GM23338 (cell line): ENCODE data around the gene RNF207. TPM values are rescaled to one million over a fixed set of nuclear protein-coding genes. Genes with fewer than 3 reads are reported as not detected.
"Not testable (repeated sequence)": the region's sequence is repeated elsewhere in the genome, so short reads cannot be mapped to it uniquely, and the experiment has no call there.

ENCODE experiments used
- ATAC-seq: fragments of 200-7000 bp; cut with Tn5 transposase; 3 replicates; pipeline ENCODE4 v1.9.1; 2020
- DNase-seq: peaks from one replicate; pipeline ENCODE4 v3.0.0-alpha.2; 2015; ENCODE audit warnings: low spot score
- H2AFZ ChIP-seq: fragments of 200-600 bp; sonication (generic); 2 replicates; pipeline ENCODE4 v1.8.0; 2016; ENCODE audit warnings: antibody characterized with exemption, mild to moderate bottlenecking, moderate library complexity
- H3F3A ChIP-seq: fragments of 200-600 bp; sonication (generic); replicated peaks from 2 replicates; pipeline ENCODE4 v1.8.0; 2017; ENCODE audit warnings: antibody characterized with exemption, mixed run types, low read depth
- H3K27ac ChIP-seq: fragments of 200-600 bp; sonication (generic); 2 replicates; pipeline ENCODE4 v1.6.1; 2016; ENCODE audit warnings: low read depth
- H3K27me3 ChIP-seq: fragments of 200-600 bp; sonication (generic); 2 replicates; pipeline ENCODE4 v1.8.0; 2016; ENCODE audit warnings: mild to moderate bottlenecking, mixed run types, moderate library complexity; ENCODE audit not compliant: insufficient read depth
- H3K36me3 ChIP-seq: fragments of 200-600 bp; sonication (generic); 2 replicates; pipeline ENCODE4 v1.8.0; 2016; ENCODE audit warnings: mild to moderate bottlenecking; ENCODE audit not compliant: insufficient read depth
- H3K4me1 ChIP-seq: fragments of 200-600 bp; sonication (generic); 2 replicates; pipeline ENCODE4 v1.8.0; 2016; ENCODE audit warnings: mild to moderate bottlenecking, moderate library complexity; ENCODE audit not compliant: insufficient read depth
- H3K4me2 ChIP-seq: fragments of 200-600 bp; sonication (generic); 2 replicates; pipeline ENCODE4 v1.7.1; 2017; ENCODE audit warnings: mixed run types
- H3K4me3 ChIP-seq: fragments of 200-600 bp; sonication (generic); 2 replicates; pipeline ENCODE4 v1.6.1; 2016; ENCODE audit warnings: mixed run types
- H3K79me2 ChIP-seq: fragments of 200-600 bp; sonication (generic); replicated peaks from 2 replicates; pipeline ENCODE4 v1.8.0; 2017; ENCODE audit warnings: mild to moderate bottlenecking; ENCODE audit not compliant: insufficient read depth
- H3K9me2 ChIP-seq: fragments of 200-600 bp; sonication (generic); 2 replicates; pipeline ENCODE4 v1.8.0; 2017; ENCODE audit not compliant: insufficient read depth
- H4K20me1 ChIP-seq: fragments of 200-600 bp; sonication (generic); replicated peaks from 2 replicates; pipeline ENCODE4 v1.8.0; 2017; ENCODE audit warnings: mild to moderate bottlenecking; ENCODE audit not compliant: insufficient read depth
- H3K27ac Mint-ChIP-seq: 2 replicates; pipeline ENCODE4 v1.8.0; 2020; ENCODE audit warnings: inconsistent platforms, mild to moderate bottlenecking, moderate library complexity, mixed read lengths
- H3K27me3 Mint-ChIP-seq: 3 replicates; pipeline ENCODE4 v1.8.0; 2022; ENCODE audit warnings: low read depth, mild to moderate bottlenecking, moderate library complexity, mixed read lengths, inconsistent platforms; ENCODE audit not compliant: insufficient read depth, poor library complexity
- H3K36me3 Mint-ChIP-seq: 3 replicates; pipeline ENCODE4 v1.8.0; 2021; ENCODE audit warnings: low read depth, mild to moderate bottlenecking, inconsistent platforms, moderate library complexity, mixed read lengths
- H3K4me1 Mint-ChIP-seq: 3 replicates; pipeline ENCODE4 v1.8.0; 2020; ENCODE audit warnings: mild to moderate bottlenecking, inconsistent platforms, mixed read lengths
- H3K4me3 Mint-ChIP-seq: 3 replicates; pipeline ENCODE4 v1.8.0; 2021; ENCODE audit warnings: moderate library complexity, mild to moderate bottlenecking, inconsistent platforms, mixed read lengths
- H3K9me3 Mint-ChIP-seq: 3 replicates; pipeline ENCODE4 v1.8.0; 2020; ENCODE audit warnings: moderate library complexity, mild to moderate bottlenecking, inconsistent platforms, mixed read lengths
- CREB1 ChIP-seq: fragments of 250-450 bp; sonication (Bioruptor Pico); IDR thresholded peaks from 2 replicates; pipeline ENCODE4 v1.5.0; 2020; ENCODE audit warnings: low read depth, mild to moderate bottlenecking, moderate library complexity
- ETS1 ChIP-seq: IDR thresholded peaks from 2 replicates; pipeline ENCODE4 v1.6.1; 2016; ENCODE audit warnings: antibody characterized with exemption
- EZH2phosphoT487 ChIP-seq: fragments of 200-600 bp; sonication (generic); IDR thresholded peaks from one replicate; pipeline ENCODE4 v1.8.1; 2018; ENCODE audit warnings: antibody characterized with exemption; ENCODE audit not compliant: unreplicated experiment
- NANOG ChIP-seq: IDR thresholded peaks from 2 replicates; pipeline ENCODE4 v1.6.1; 2016; ENCODE audit warnings: antibody characterized with exemption, borderline replicate concordance
- POLR2AphosphoS5 ChIP-seq: IDR thresholded peaks from 2 replicates; pipeline ENCODE4 v1.6.1; 2016; ENCODE audit warnings: antibody characterized with exemption, low read depth
- ZNF331 ChIP-seq: fragments of 250-450 bp; sonication (Bioruptor Pico); IDR thresholded peaks from 2 replicates; pipeline ENCODE4 v1.5.0; 2020; ENCODE audit warnings: low read depth, mild to moderate bottlenecking, moderate library complexity
- polyA plus RNA-seq: library from polyadenylated mRNA; unstranded; fragments of >200 nt; fragmentation: Nextera tagmentation; extraction: Ambion mirVana; gene quantifications from 2 replicates; pipeline ENCODE4 v1.2.1, GENCODE V29; 2016
- total RNA-seq: library from RNA; depleted of rRNA; stranded (reverse); fragments of >200 nt; shearing (Covaris generic); gene quantifications from 2 replicates; pipeline ENCODE4 v1.2.3, GENCODE V29; 2014
- TF ChIP-seq, protein P1 (sequence below): fragments of 250-450 bp; sonication (Bioruptor Pico); IDR thresholded peaks from 2 replicates; pipeline ENCODE4 v1.5.0; 2020; ENCODE audit warnings: mild to moderate bottlenecking, moderate library complexity

The RNF207 gene
- total and polyA plus RNA-seq, 2 experiments from 2014 or later, result 1.7 to 2.9 TPM

DNA sequence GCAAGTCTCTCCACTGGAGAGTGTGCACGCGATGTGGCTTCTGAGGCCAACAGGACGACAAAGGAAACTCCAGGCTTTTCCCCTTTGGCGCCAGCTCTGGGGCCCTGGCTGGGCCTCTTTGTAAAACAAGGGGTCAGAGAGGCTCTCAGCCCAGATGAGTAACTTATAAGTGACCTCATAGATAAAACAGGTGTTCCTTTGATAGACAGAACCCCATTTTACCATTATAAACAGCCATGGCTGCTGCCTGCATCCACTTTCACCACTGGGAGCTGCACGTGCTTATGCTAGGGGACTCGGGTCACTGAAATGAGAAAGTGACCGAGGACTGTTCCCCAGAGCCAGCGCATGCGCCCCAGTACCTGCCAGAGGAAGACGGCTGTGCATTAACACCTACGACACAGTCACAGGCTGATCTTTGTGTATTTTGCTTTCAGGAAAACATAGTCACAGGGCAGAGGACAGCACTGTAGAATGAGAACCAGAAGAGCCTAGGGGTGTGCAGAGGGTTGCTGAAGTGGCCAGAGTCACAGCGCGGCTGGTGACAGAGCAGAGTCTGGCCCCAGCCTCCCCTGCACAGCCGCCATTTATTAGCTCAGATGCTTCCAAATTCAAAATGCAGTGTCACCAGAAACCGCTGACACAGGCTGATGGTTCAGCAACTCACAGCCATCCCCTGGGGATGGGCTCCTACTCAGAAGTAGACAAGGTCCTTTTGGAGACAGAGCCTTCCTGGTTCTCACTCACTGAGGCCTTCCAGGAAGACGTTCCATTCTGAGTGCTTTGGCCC, 12.7 kb downstream of the RNF207 start:
- Mint-ChIP-seq H3K27me3 (peaks cover 14% of the 10 kb centered on the region), H3K27ac (no peak overlapping the region; the same call in 1 of the 2 replicates), H3K4me3 (no peak overlapping the region), H3K4me1 (peaks cover 2% of the 10 kb centered on the region; the same call in 1 of the 3 replicates), H3K9me3 (no peaks in the 10 kb centered on the region; the same call in 2 of the 3 replicates), H3K36me3 (peaks cover 20% of the 10 kb centered on the region)
- no peak overlapping the region for H3K4me2 ChIP-seq
- TF ChIP-seq NANOG (no peak), ETS1 (no peak)
- no peaks in the 10 kb centered on the region for H3K4me1 ChIP-seq
- ATAC-seq, result no peak
- no peak overlapping the region for H3K27ac ChIP-seq
- 0 out of 2 replicates have a peak, but pooled peaks cover 7% of the 10 kb centered on the region for H3F3A ChIP-seq
- no peak overlapping the region for H2AFZ ChIP-seq
- no peak for DNase-seq
- H3K4me3 ChIP-seq, result no peak overlapping the region
- no peaks in the 10 kb centered on the region for H3K9me2 ChIP-seq
- H3K27me3 ChIP-seq, result no peaks in the 10 kb centered on the region
- H3K36me3 ChIP-seq, result peaks cover 4% of the 10 kb centered on the region
- H4K20me1 ChIP-seq, result peaks cover 8% of the 10 kb centered on the region; the same call in 1 of the 2 replicates
- H3K79me2 ChIP-seq, result no peaks in the 10 kb centered on the region

DNA sequence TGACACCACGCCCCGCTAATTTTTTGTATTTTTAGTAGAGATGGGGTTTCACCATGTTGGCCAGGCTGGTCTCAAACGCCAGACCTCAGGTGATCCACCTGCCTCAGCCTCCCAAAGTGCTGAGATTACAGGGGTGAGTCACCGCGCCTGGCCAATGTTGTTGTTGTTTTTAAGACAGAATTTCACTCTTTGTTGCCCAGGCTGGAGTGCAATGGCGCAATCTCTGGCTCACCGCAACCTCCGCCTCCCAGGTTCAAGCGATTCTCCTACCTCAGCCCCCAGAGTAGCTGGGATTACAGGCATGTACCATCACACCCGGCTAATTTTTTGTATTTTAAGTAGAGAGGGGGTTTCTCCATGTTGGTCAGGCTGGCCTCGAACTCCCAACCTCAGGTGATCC, 13.7 kb downstream of the RNF207 start:
- H3K4me3 ChIP-seq, H2AFZ ChIP-seq, H3K4me2 ChIP-seq, H3K4me3 Mint-ChIP-seq, H3K4me1 ChIP-seq, H3K9me3 Mint-ChIP-seq, H3K79me2 ChIP-seq, H3K27ac ChIP-seq, H3K4me1 Mint-ChIP-seq, DNase-seq, H3K27ac Mint-ChIP-seq, ATAC-seq, H3K27me3 ChIP-seq, H3K9me2 ChIP-seq, H4K20me1 ChIP-seq: not testable (repeated sequence)
- Histone ChIP-seq H3K36me3 (peaks cover 13% of the 10 kb centered on the region), H3F3A (peaks cover 12% of the 10 kb centered on the region; the same call in 1 of the 2 replicates)
- peaks cover 31% of the 10 kb centered on the region for H3K36me3 Mint-ChIP-seq
- H3K27me3 Mint-ChIP-seq, result peaks cover 16% of the 10 kb centered on the region

DNA sequence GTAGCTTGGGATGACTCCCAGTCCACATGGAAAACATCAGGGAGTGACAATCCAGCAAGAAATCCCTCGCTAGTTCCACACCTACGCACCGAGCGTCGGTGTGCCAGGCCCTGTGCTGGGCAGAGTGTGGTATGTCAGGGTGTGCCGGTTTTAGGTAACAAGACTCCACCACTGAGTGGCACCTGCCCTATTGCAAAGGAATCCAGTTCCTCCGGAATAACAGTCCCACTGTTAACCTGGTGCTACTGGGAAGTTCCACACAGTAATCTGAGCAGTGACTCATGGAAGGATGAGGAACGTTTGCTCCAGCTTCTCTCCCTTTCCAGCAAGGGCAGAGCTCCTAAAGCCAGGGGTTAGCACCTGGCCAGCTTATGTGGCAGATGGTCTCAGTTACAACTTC, 14.3 kb downstream of the RNF207 start:
- ATAC-seq (no peak), DNase-seq (no peak)
- Histone ChIP-seq H2AFZ (no peak overlapping the region), H3K27ac (no peak overlapping the region), H3K4me3 (no peak overlapping the region), H3F3A (peaks cover 12% of the 10 kb centered on the region; the same call in 1 of the 2 replicates), H3K9me2 (no peaks in the 10 kb centered on the region), H3K27me3 (no peaks in the 10 kb centered on the region), H3K79me2 (no peaks in the 10 kb centered on the region), H3K4me1 (no peaks in the 10 kb centered on the region), H4K20me1 (peaks cover 9% of the 10 kb centered on the region; the same call in 1 of the 2 replicates), H3K4me2 (no peak overlapping the region), H3K36me3 (peaks cover 13% of the 10 kb centered on the region)
- H3K27me3 Mint-ChIP-seq, result peaks cover 16% of the 10 kb centered on the region
- H3K36me3 Mint-ChIP-seq, result peaks cover 37% of the 10 kb centered on the region
- H3K27ac Mint-ChIP-seq, result no peak overlapping the region
- peaks cover 2% of the 10 kb centered on the region; the same call in 1 of the 3 replicates for H3K4me1 Mint-ChIP-seq
- H3K4me3 Mint-ChIP-seq, result no peak overlapping the region
- H3K9me3 Mint-ChIP-seq, result no peaks in the 10 kb centered on the region; the same call in 2 of the 3 replicates
- TF ChIP-seq EZH2phosphoT487 (no peak), POLR2AphosphoS5 (no peak), CREB1 (CRISPR knock-in tag) (no peak), ETS1 (no peak), ZNF331 (CRISPR knock-in tag) (no peak)
- TF ChIP-seq, protein P1, sequence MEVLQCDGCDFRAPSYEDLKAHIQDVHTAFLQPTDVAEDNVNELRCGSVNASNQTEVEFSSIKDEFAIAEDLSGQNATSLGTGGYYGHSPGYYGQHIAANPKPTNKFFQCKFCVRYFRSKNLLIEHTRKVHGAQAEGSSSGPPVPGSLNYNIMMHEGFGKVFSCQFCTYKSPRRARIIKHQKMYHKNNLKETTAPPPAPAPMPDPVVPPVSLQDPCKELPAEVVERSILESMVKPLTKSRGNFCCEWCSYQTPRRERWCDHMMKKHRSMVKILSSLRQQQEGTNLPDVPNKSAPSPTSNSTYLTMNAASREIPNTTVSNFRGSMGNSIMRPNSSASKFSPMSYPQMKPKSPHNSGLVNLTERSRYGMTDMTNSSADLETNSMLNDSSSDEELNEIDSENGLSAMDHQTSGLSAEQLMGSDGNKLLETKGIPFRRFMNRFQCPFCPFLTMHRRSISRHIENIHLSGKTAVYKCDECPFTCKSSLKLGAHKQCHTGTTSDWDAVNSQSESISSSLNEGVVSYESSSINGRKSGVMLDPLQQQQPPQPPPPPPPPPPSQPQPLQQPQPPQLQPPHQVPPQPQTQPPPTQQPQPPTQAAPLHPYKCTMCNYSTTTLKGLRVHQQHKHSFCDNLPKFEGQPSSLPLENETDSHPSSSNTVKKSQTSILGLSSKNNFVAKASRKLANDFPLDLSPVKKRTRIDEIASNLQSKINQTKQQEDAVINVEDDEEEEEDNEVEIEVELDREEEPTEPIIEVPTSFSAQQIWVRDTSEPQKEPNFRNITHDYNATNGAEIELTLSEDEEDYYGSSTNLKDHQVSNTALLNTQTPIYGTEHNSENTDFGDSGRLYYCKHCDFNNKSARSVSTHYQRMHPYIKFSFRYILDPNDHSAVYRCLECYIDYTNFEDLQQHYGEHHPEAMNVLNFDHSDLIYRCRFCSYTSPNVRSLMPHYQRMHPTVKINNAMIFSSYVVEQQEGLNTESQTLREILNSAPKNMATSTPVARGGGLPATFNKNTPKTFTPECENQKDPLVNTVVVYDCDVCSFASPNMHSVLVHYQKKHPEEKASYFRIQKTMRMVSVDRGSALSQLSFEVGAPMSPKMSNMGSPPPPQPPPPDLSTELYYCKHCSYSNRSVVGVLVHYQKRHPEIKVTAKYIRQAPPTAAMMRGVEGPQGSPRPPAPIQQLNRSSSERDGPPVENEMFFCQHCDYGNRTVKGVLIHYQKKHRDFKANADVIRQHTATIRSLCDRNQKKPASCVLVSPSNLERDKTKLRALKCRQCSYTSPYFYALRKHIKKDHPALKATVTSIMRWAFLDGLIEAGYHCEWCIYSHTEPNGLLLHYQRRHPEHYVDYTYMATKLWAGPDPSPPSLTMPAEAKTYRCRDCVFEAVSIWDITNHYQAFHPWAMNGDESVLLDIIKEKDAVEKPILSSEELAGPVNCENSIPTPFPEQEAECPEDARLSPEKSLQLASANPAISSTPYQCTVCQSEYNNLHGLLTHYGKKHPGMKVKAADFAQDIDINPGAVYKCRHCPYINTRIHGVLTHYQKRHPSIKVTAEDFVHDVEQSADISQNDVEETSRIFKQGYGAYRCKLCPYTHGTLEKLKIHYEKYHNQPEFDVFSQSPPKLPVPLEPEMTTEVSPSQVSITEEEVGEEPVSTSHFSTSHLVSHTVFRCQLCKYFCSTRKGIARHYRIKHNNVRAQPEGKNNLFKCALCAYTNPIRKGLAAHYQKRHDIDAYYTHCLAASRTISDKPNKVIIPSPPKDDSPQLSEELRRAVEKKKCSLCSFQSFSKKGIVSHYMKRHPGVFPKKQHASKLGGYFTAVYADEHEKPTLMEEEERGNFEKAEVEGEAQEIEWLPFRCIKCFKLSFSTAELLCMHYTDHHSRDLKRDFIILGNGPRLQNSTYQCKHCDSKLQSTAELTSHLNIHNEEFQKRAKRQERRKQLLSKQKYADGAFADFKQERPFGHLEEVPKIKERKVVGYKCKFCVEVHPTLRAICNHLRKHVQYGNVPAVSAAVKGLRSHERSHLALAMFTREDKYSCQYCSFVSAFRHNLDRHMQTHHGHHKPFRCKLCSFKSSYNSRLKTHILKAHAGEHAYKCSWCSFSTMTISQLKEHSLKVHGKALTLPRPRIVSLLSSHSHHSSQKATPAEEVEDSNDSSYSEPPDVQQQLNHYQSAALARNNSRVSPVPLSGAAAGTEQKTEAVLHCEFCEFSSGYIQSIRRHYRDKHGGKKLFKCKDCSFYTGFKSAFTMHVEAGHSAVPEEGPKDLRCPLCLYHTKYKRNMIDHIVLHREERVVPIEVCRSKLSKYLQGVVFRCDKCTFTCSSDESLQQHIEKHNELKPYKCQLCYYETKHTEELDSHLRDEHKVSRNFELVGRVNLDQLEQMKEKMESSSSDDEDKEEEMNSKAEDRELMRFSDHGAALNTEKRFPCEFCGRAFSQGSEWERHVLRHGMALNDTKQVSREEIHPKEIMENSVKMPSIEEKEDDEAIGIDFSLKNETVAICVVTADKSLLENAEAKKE (CRISPR knock-in tag), result no peak
